Vagina (tissue), 2 donors: ENCODE results near the gene ATP5F1A. TPM values are rescaled to one million over a fixed set of nuclear protein-coding genes. Genes with fewer than 3 reads are reported as not detected.
A peak's percentile ranks its signal among the peaks of the same experiment; 100 is the strongest.

Experiments
- DNase-seq, 2 donors: peaks; one replicate each; pipeline ENCODE4 v3.0.0-alpha.2; 2017; ENCODE audit errors: extremely low spot score in 2 of 2
- H3K27ac ChIP-seq: fragments of 200-600 bp; sonication (generic); one replicate; pipeline ENCODE4 v1.5.1; 2019
- H3K27me3 ChIP-seq: fragments of 200-600 bp; sonication (generic); one replicate; pipeline ENCODE4 v1.5.1; 2019
- H3K36me3 ChIP-seq, 2 donors: fragments of 200-600 bp; sonication (generic); one replicate each; pipeline ENCODE4 v1.5.1; 2017 to 2019
- H3K4me1 ChIP-seq: fragments of 200-600 bp; sonication (generic); one replicate; pipeline ENCODE4 v1.5.1; 2019
- H3K4me3 ChIP-seq, 2 donors: fragments of 200-600 bp; sonication (generic); 1 replicate in 1 of 2; 2 replicates in 1 of 2; pipeline ENCODE4 v1.5.1; 2016 to 2019
- H3K9me3 ChIP-seq: fragments of 200-600 bp; sonication (generic); one replicate; pipeline ENCODE4 v1.5.1; 2019
- POLR2A ChIP-seq, 2 donors: fragments of 450-650 bp; IDR thresholded peaks; one replicate each; pipeline ENCODE4 v1.6.1; 2017; ENCODE audit warnings: antibody characterized with exemption in 2 of 2, mild to moderate bottlenecking in 2 of 2, moderate library complexity in 2 of 2
- POLR2AphosphoS5 ChIP-seq, 2 donors: sonication (generic); formaldehyde crosslinking; IDR thresholded peaks; one replicate each; pipeline ENCODE4 v1.9.0; 2017; ENCODE audit warnings: antibody characterized with exemption in 2 of 2, mild to moderate bottlenecking in 2 of 2, low read depth in 1 of 2; ENCODE audit not compliant: insufficient read depth in 1 of 2
- intact Hi-C: fragments of 100-400 bp; cut with DNase I; formaldehyde crosslinking; loops from one replicate; pipeline ENCODE4 v1.15.1; 2023
- total RNA-seq: library from RNA; depleted of rRNA; stranded (reverse); fragments of >200 nt; gene quantifications from one replicate; pipeline ENCODE4 v1.2.3, GENCODE V29; 2016
- TF ChIP-seq, protein P1 (sequence below), 3 experiments: fragments of 450-650 bp in 2 of 3; fragments of 200-600 bp in 1 of 3; sonication (generic) in 1 of 3; IDR thresholded peaks; one replicate each; pipeline ENCODE4 v1.5.1; 2017 to 2019; ENCODE audit warnings: antibody characterized with exemption in 3 of 3, mild to moderate bottlenecking in 2 of 3, moderate library complexity in 2 of 3

ATP5F1A gene
- 247 TPM for total RNA-seq

- H3K36me3 ChIP-seq, result peaks cover 0 to 18% of the 10 kb centered on the region in 2 donors
- peak within 1 kb of the TSS; percentile 62 to 78 for H3K4me3 ChIP-seq
- H3K27ac ChIP-seq, result peak within 1 kb of the TSS; percentile 79
- intact Hi-C loops, result no loop called here
- no peaks in the 10 kb centered on the region for H3K9me3 ChIP-seq
- peaks cover 42% of the 10 kb centered on the region for H3K4me1 ChIP-seq
- peak in 1 of 2 donors; percentile 92 for DNase-seq
- H3K27me3 ChIP-seq, result no peaks in the 10 kb centered on the region
- TF ChIP-seq, protein P1, sequence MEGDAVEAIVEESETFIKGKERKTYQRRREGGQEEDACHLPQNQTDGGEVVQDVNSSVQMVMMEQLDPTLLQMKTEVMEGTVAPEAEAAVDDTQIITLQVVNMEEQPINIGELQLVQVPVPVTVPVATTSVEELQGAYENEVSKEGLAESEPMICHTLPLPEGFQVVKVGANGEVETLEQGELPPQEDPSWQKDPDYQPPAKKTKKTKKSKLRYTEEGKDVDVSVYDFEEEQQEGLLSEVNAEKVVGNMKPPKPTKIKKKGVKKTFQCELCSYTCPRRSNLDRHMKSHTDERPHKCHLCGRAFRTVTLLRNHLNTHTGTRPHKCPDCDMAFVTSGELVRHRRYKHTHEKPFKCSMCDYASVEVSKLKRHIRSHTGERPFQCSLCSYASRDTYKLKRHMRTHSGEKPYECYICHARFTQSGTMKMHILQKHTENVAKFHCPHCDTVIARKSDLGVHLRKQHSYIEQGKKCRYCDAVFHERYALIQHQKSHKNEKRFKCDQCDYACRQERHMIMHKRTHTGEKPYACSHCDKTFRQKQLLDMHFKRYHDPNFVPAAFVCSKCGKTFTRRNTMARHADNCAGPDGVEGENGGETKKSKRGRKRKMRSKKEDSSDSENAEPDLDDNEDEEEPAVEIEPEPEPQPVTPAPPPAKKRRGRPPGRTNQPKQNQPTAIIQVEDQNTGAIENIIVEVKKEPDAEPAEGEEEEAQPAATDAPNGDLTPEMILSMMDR (IDR thresholded peaks at IDR 0.05), result no peak
- TF ChIP-seq POLR2AphosphoS5 (IDR thresholded peaks at IDR 0.05; ENCODE audit: insufficient read depth in 1 of 2, low read depth in 1 of 2) (peak; percentile 44 to 93), POLR2A (IDR thresholded peaks at IDR 0.05) (peak in 1 of 2 donors; percentile 54)
Measured at GRCh38 chr18:46097801-46098615, at the start of gene ATP5F1A. Gene ATP5F1A, minus strand, starts transcription at chr18:46098296. Its CDS starts 65 bp downstream, at chr18:46098231.

DNA sequence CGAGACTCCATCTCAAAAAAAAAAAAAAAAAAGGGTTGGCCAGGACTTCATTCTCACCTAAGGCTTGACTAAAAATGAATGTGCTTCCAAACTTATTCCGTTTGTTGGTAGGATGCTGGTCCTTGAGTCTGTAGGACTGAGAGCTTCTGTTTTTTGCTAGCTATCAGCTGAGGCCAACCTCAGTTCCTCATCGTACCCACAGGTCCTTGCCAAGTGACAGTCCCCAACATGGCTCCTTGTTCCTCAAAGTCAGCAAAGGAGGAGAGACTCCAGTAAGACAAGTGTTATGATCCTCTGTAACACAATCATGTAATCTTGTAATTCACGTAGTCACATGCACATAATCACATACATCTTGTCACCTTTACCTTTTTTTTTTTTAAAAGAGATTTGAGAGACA lies 43.1 kb upstream of the ATP5F1A start:
- no peaks in the 10 kb centered on the region for H3K27me3 ChIP-seq
- TF ChIP-seq, protein P1 (IDR thresholded peaks at IDR 0.05), result no peak
- TF ChIP-seq POLR2AphosphoS5 (IDR thresholded peaks at IDR 0.05; ENCODE audit: insufficient read depth in 1 of 2, low read depth in 1 of 2), result no peak
- TF ChIP-seq POLR2A (IDR thresholded peaks at IDR 0.05), result no peak
- H3K36me3 ChIP-seq, result no peaks in the 10 kb centered on the region
- no peaks in the 10 kb centered on the region for H3K9me3 ChIP-seq
- intact Hi-C loops, result no loop called here
- no peak overlapping the region for H3K4me3 ChIP-seq
- H3K27ac ChIP-seq, result no peak overlapping the region
- no peaks in the 10 kb centered on the region for H3K4me1 ChIP-seq
- DNase-seq, result no peak

DNA sequence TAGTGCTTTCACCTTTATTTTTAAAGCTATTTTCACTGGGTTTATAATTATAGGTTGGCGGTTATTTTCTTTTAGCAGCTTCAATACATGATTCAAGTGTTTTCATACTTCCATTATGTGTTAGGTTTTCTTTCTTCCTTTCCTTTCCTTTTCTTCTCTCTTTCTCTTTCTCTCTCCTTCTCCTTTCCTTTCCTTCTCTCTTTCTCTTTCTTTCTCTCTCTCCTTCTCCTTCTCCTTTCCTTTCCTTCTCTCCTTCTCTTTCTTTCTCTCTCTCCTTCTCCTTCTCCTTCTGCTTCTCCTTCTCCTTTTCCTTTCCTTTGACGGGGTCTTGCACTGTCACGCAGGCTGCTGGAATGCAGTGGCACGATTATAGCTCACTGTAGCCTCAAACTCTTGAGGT lies 42.1 kb upstream of the ATP5F1A start:
- no peak for TF ChIP-seq POLR2A (IDR thresholded peaks at IDR 0.05)
- no peak for TF ChIP-seq POLR2AphosphoS5 (IDR thresholded peaks at IDR 0.05; ENCODE audit: insufficient read depth in 1 of 2, low read depth in 1 of 2)
- TF ChIP-seq, protein P1 (IDR thresholded peaks at IDR 0.05), result no peak
- no peaks in the 10 kb centered on the region for H3K36me3 ChIP-seq
- no peak for DNase-seq
- H3K27ac ChIP-seq, result no peak overlapping the region
- H3K27me3 ChIP-seq, result no peaks in the 10 kb centered on the region
- no peaks in the 10 kb centered on the region for H3K9me3 ChIP-seq
- H3K4me1 ChIP-seq, result no peaks in the 10 kb centered on the region
- no peak overlapping the region for H3K4me3 ChIP-seq
- intact Hi-C loops, result no loop called here

DNA sequence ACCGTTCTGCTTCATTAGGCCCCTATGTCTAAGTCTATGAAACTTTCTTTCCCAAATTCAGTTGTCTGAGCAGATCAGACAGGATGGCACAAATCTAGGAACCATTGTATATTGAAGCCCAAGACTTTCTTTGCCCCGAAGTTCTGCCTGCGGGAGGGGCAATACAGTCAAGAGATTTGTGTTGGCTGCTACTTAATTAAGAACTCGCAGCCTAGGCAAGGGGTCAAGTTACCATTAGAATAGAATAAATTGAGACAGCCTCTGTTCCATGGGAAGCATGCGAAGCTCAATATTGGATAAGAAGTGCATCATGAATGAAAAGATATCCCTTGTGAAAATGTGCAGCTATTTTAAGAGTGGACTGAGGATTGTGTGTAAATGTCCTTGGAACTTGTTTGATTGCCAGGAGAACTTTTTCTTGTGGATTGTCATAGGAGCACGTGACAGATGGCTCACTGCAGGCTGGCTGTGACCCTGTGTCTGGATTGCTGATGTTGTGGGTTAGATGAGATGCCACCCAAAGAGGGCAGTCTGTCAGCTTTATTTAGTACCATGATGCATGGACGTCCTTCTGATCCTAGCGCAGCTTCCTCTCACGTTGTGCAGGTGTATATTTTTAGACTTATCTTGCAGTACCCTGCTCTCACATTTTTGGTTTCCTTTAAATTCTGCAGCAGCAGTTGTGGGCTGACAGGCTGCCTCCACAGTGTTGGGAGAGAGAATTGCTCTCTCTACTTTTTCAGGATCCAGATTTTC lies 37.0 kb upstream of the ATP5F1A start:
- H3K36me3 ChIP-seq, result no peaks in the 10 kb centered on the region
- H3K4me1 ChIP-seq, result no peaks in the 10 kb centered on the region
- no peaks in the 10 kb centered on the region for H3K9me3 ChIP-seq
- H3K27ac ChIP-seq, result no peak overlapping the region
- intact Hi-C loops, result no loop called here
- H3K27me3 ChIP-seq, result no peaks in the 10 kb centered on the region
- no peak for DNase-seq
- no peak overlapping the region for H3K4me3 ChIP-seq
- TF ChIP-seq POLR2A (IDR thresholded peaks at IDR 0.05) (no peak), POLR2AphosphoS5 (IDR thresholded peaks at IDR 0.05; ENCODE audit: insufficient read depth in 1 of 2, low read depth in 1 of 2) (no peak)
- TF ChIP-seq, protein P1 (IDR thresholded peaks at IDR 0.05), result no peak
